GM19438 (cell line): ENCODE results near the gene ARID1A.

Source experiments
- ATAC-seq: cut with Tn5 transposase; IDR thresholded peaks from one replicate; pipeline ENCODE4 v1.9.1; 2021; ENCODE audit warnings: low read depth; ENCODE audit not compliant: unreplicated experiment

Gene ARID1A

GRCh38 chr1:26814893-26815292 is 119.1 kb downstream of the ARID1A start:
- ATAC-seq, result no peak

- no peak for ATAC-seq
These were observed 125.0 kb downstream of the ARID1A start for GRCh38 chr1:26820784-26821269.

GRCh38 chr1:26822737-26823395 is 127.1 kb downstream of the ARID1A start:
- ATAC-seq, result no peak

GRCh38 chr1:26824731-26825130 is 128.9 kb downstream of the ARID1A start:
- no peak for ATAC-seq

- ATAC-seq, result peak; percentile 59
These were observed 130.7 kb downstream of the ARID1A start, which contains the start of gene ZDHHC18 for GRCh38 chr1:26826261-26827105. Gene ZDHHC18, plus strand, starts transcription at chr1:26826688. Its CDS starts 117 bp downstream, at chr1:26826805.

GRCh38 chr1:26827106-26827604 is 131.3 kb downstream of the ARID1A start:
- no peak for ATAC-seq

GRCh38 chr1:26827663-26828062 is 131.8 kb downstream of the ARID1A start:
- ATAC-seq, result no peak

- no peak for ATAC-seq
These were observed 132.7 kb downstream of the ARID1A start for GRCh38 chr1:26828411-26828991.

GRCh38 chr1:26829184-26829911 is 133.5 kb downstream of the ARID1A start:
- ATAC-seq, result no peak

- no peak for ATAC-seq
These were observed 135.2 kb downstream of the ARID1A start for GRCh38 chr1:26831059-26831458.
